A549 (cell line): ENCODE results near the gene PIM3. TPM values are rescaled to one million over a fixed set of nuclear protein-coding genes. Genes with fewer than 3 reads are reported as not detected.

Experiments
- ATAC-seq, 2 experiments: fragments of 200-7000 bp in 1 of 2; fragments of >200 bp in 1 of 2; cut with Nextera tagmentation in 1 of 2; cut with Tn5 transposase in 1 of 2; 3 replicates each; pipeline versions ENCODE4 v1.8.0 to v1.9.1; 2018 to 2020; ENCODE audit warnings: mild to moderate bottlenecking in 1 of 2, moderate library complexity in 1 of 2
- CTCF ChIA-PET: fragments of 300-600 bp; sonication (Branson Sonifier 250); formaldehyde crosslinking; extraction: SDS; loops from one replicate; lab custom pipeline; 2021; ENCODE audit warnings: antibody characterized with exemption, inconsistent platforms; lab: Yijun Ruan, JAX
- POLR2A ChIA-PET: fragments of 350-600 bp; formaldehyde crosslinking; extraction: SDS; loops from one replicate; lab custom pipeline; 2021; ENCODE audit warnings: antibody characterized with exemption, inconsistent platforms; lab: Yijun Ruan, JAX
- DNase-seq, 2 experiments: peaks; one replicate each; pipeline versions ENCODE4 v3.0.0 to v3.0.0-alpha.2; 2011 to 2016; ENCODE audit warnings: low read depth in 1 of 2, low spot score in 1 of 2
- FAIRE-seq: peaks from 2 replicates; lab custom pipeline; 2011; peaks lifted over from hg19 to GRCh38; lab: Jason Lieb, UNC
- H3K27ac ChIP-seq, 2 experiments: fragments of >200 bp; sonication (Bioruptor Twin); formaldehyde crosslinking; 3 replicates each; pipeline ENCODE4 v1.5.1; 2016 to 2017
- H3K4me1 ChIP-seq: fragments of >200 bp; sonication (Bioruptor Twin); formaldehyde crosslinking; 3 replicates; pipeline ENCODE4 v1.6.1; 2016
- H3K4me2 ChIP-seq: fragments of >200 bp; sonication (Bioruptor Twin); formaldehyde crosslinking; 3 replicates; pipeline ENCODE4 v1.6.1; 2016
- H3K4me3 ChIP-seq: fragments of >200 bp; sonication (Bioruptor Twin); formaldehyde crosslinking; 3 replicates; pipeline ENCODE4 v1.5.1; 2016
- H3K9me3 ChIP-seq: fragments of >200 bp; sonication (Bioruptor Twin); formaldehyde crosslinking; 3 replicates; pipeline ENCODE4 v1.6.1; 2016
- BHLHE40 ChIP-seq: IDR thresholded peaks from 2 replicates; pipeline ENCODE4 v1.6.1; 2012; ENCODE audit warnings: low read depth, low read length, inconsistent platforms
- CBX2 ChIP-seq: fragments of 200-600 bp; sonication (generic); IDR thresholded peaks from 2 replicates; pipeline ENCODE4 v1.6.1; 2016; ENCODE audit warnings: low read depth, mild to moderate bottlenecking, borderline replicate concordance
- CTCF ChIP-seq: fragments of >200 bp; sonication (Bioruptor Twin); formaldehyde crosslinking; IDR thresholded peaks from 3 replicates; pipeline ENCODE4 v1.5.1; 2016
- EHF ChIP-seq: fragments of 250-450 bp; sonication (Bioruptor Pico); IDR thresholded peaks from 2 replicates; pipeline ENCODE4 v1.5.0; 2020; ENCODE audit warnings: mild to moderate bottlenecking
- ELK1 ChIP-seq: fragments of 150-350 bp; IDR thresholded peaks from 2 replicates; pipeline ENCODE4 v1.6.1; 2014; ENCODE audit warnings: low read depth, mild to moderate bottlenecking, low read length
- FOSL2 ChIP-seq, 2 experiments: fragments of 450-650 bp in 1 of 2; fragments of >200 bp in 1 of 2; sonication (Bioruptor Twin) in 1 of 2; formaldehyde crosslinking; IDR thresholded peaks; 2 replicates each; pipeline versions ENCODE4 v1.5.0 to v1.6.1; 2016 to 2020; ENCODE audit warnings: mild to moderate bottlenecking in 1 of 2, moderate library complexity in 1 of 2
- HDAC2 ChIP-seq: fragments of 200-600 bp; sonication (generic); IDR thresholded peaks from 2 replicates; pipeline ENCODE4 v1.6.1; 2016
- HMGXB4 ChIP-seq: fragments of 250-450 bp; sonication (Bioruptor Pico); IDR thresholded peaks from 2 replicates; pipeline ENCODE4 v1.5.0; 2021; ENCODE audit warnings: mild to moderate bottlenecking, moderate library complexity, borderline replicate concordance
- HOXB13 ChIP-seq: fragments of 250-450 bp; sonication (Bioruptor Pico); IDR thresholded peaks from 2 replicates; pipeline ENCODE4 v1.5.0; 2020; ENCODE audit warnings: low read depth, mild to moderate bottlenecking, moderate library complexity
- HOXB5 ChIP-seq: fragments of 250-450 bp; sonication (Bioruptor Pico); IDR thresholded peaks from 2 replicates; pipeline ENCODE4 v1.5.0; 2020; ENCODE audit warnings: mild to moderate bottlenecking, moderate library complexity
- JUNB ChIP-seq: fragments of >200 bp; sonication (Bioruptor Twin); formaldehyde crosslinking; IDR thresholded peaks from 2 replicates; pipeline ENCODE4 v1.6.1; 2016
- MAFK ChIP-seq: fragments of 450-650 bp; IDR thresholded peaks from 2 replicates; pipeline ENCODE4 v1.6.1; 2014; ENCODE audit not compliant: partially characterized antibody
- MAX ChIP-seq: IDR thresholded peaks from 2 replicates; pipeline ENCODE4 v1.6.1; 2012
- NR3C1 ChIP-seq: fragments of >200 bp; sonication (Bioruptor Twin); formaldehyde crosslinking; IDR thresholded peaks from 3 replicates; pipeline ENCODE4 v1.6.1; 2017
- PHF8 ChIP-seq: fragments of 200-600 bp; sonication (generic); IDR thresholded peaks from 2 replicates; pipeline ENCODE4 v1.6.1; 2016; ENCODE audit warnings: low read depth, mild to moderate bottlenecking, antibody characterized with exemption, moderate library complexity, borderline replicate concordance
- POLR2A ChIP-seq: IDR thresholded peaks from 2 replicates; pipeline ENCODE4 v1.6.1; 2012; ENCODE audit warnings: mild to moderate bottlenecking, low read length
- POLR2AphosphoS2 ChIP-seq: conservative IDR thresholded peaks from 2 replicates; pipeline ENCODE4 v1.6.1; 2012; ENCODE audit warnings: low read length, improper control_type of control experiment, inconsistent platforms
- RAD21 ChIP-seq, 2 experiments: fragments of >200 bp in 1 of 2; sonication (Bioruptor Twin) in 1 of 2; formaldehyde crosslinking in 1 of 2; IDR thresholded peaks in 1 of 2; conservative IDR thresholded peaks in 1 of 2; 2 replicates in 1 of 2; 3 replicates in 1 of 2; pipeline ENCODE4 v1.6.1; 2012 to 2018; ENCODE audit warnings: inconsistent platforms in 1 of 2
- USF2 ChIP-seq: fragments of 450-650 bp; IDR thresholded peaks from 2 replicates; pipeline ENCODE4 v1.6.1; 2014; ENCODE audit warnings: antibody characterized with exemption
- ZC3H11A ChIP-seq: fragments of 450-650 bp; IDR thresholded peaks from 2 replicates; pipeline ENCODE4 v1.6.1; 2014; ENCODE audit warnings: antibody characterized with exemption, mild to moderate bottlenecking
- ZSCAN20 ChIP-seq: fragments of 250-450 bp; sonication (Bioruptor Pico); IDR thresholded peaks from 2 replicates; pipeline ENCODE4 v1.8.0; 2022; ENCODE audit warnings: mild to moderate bottlenecking, moderate library complexity
- WGBS: methylation state at CpG from one replicate; pipeline ENCODE4 v1.1.6; 2017; ENCODE audit errors: missing lambda C conversion rate; 5-methylcytosine and 5-hydroxymethylcytosine counted together
- polyA plus RNA-seq, 4 experiments: library from polyadenylated mRNA; depleted of rRNA in 3 of 4; stranded (reverse); fragments of >200 nt; fragmentation: RNase III in 1 of 4; extraction: RNeasy Plus Mini Kit Qiagen cat#74134 plus additional on column Dnase treatment in 1 of 4; gene quantifications; 2 replicates in 3 of 4; 3 replicates in 1 of 4; pipeline ENCODE4 v1.2.3, GENCODE V29; 2011 to 2017

The PIM3 gene
- polyA plus RNA-seq, 2 of the 4 experiments (the other 2 are of a cell fraction): 4.4 to 11.3 TPM

GRCh38 chr22:49946612-49947295 lies 13.8 kb upstream of the PIM3 start:
- H3K4me1 ChIP-seq: peaks cover 47% of the 10 kb centered on the region
- ATAC-seq: no peak
- CTCF ChIA-PET: interaction anchor here (1.1 to 1.4 kb wide), 3 partner anchors 10 to 84 kb away, joined by 3 to 4 read pairs (median 4); no protein-coding TSS in a partner anchor

GRCh38 chr22:49947296-49947622 lies 13.3 kb upstream of the PIM3 start:
- TF ChIP-seq EHF (CRISPR knock-in tag) (no peak), POLR2A (no peak)
- TF ChIP-seq, all 56 proteins: peak for 0
- ChIA-PET POLR2A (no interaction called here), CTCF (interaction anchor here (1.1 to 1.4 kb wide), 2 partner anchors 9 to 11 kb away, joined by 3 to 4 read pairs; no protein-coding TSS in a partner anchor)
- ATAC-seq (no peak), FAIRE-seq (no peak), DNase-seq (no peak)
- H3K4me2 ChIP-seq: no peak overlapping the region
- 100% methylated on average over 1 of the region's 6 CpGs for WGBS
- no peaks in the 10 kb centered on the region for H3K9me3 ChIP-seq
- no peak overlapping the region for H3K4me3 ChIP-seq
- H3K27ac ChIP-seq: peak overlapping the region; percentile 91 to 93; a peak in 4 of 6 replicates
- H3K4me1 ChIP-seq: peaks cover 53% of the 10 kb centered on the region

More at GRCh38 chr22:49946612-49947295, 13.8 kb upstream of the PIM3 start:
- no peak for FAIRE-seq
- peak overlapping the region; percentile 91 to 93; a peak in 3 of 6 replicates for H3K27ac ChIP-seq
- no peak overlapping the region for H3K4me2 ChIP-seq
- 96% methylated on average over 5 of the region's 17 CpGs for WGBS
- TF ChIP-seq USF2 (no peak), MAFK (no peak), HOXB13 (no peak), FOSL2 (IDR thresholded peaks at IDR 0.05) (no peak), FOSL2 (CRISPR knock-in tag; IDR thresholded peaks at IDR 0.05) (no peak), CBX2 (no peak), PHF8 (no peak), JUNB (no peak), ZSCAN20 (CRISPR knock-in tag) (no peak), RAD21 (conservative IDR thresholded peaks at IDR 0.05 in 1 of 2, IDR thresholded peaks at IDR 0.05 in 1 of 2) (no peak), HDAC2 (no peak), EHF (CRISPR knock-in tag) (no peak), HOXB5 (CRISPR knock-in tag) (no peak), ZC3H11A (no peak), CTCF (no peak), BHLHE40 (no peak)
- POLR2A ChIA-PET: no interaction called here
- no peak overlapping the region for H3K4me3 ChIP-seq
- no peaks in the 10 kb centered on the region for H3K9me3 ChIP-seq
- DNase-seq: no peak

- H3K4me2 ChIP-seq: peak overlapping the region; percentile 61
- peak overlapping the region; percentile 91 to 93 for H3K27ac ChIP-seq
- DNase-seq (no peak), ATAC-seq (no peak), FAIRE-seq (no peak)
- H3K4me1 ChIP-seq: peaks cover 58% of the 10 kb centered on the region
- TF ChIP-seq NR3C1: no peak
- no peak for TF ChIP-seq MAX
- TF ChIP-seq POLR2AphosphoS2: no peak
- TF ChIP-seq BHLHE40: no peak
- TF ChIP-seq USF2: no peak
- no peak for TF ChIP-seq PHF8
- TF ChIP-seq JUNB: no peak
- TF ChIP-seq ELK1: no peak
- no peak for TF ChIP-seq HMGXB4 (CRISPR knock-in tag)
- no peak for TF ChIP-seq EHF (CRISPR knock-in tag)
- H3K4me3 ChIP-seq: no peak overlapping the region
- no peaks in the 10 kb centered on the region for H3K9me3 ChIP-seq
- ChIA-PET CTCF (no interaction called here), POLR2A (no interaction called here)
- 91% methylated on average over 4 of the region's 23 CpGs for WGBS
These were observed 12.2 kb upstream of the PIM3 start for GRCh38 chr22:49948116-49948957.
